CD4-positive, alpha-beta memory T cell (primary cell): ENCODE results near the gene SPDYE16. TPM values are rescaled to one million over a fixed set of nuclear protein-coding genes. Genes with fewer than 3 reads are reported as not detected.
A peak's percentile ranks its signal among the peaks of the same experiment; 100 is the strongest.
"Not testable (repeated sequence)": the region's sequence is repeated elsewhere in the genome, so short reads cannot be mapped to it uniquely, and the experiment has no call there.

Source experiments
- CTCF ChIA-PET: fragments of 350-600 bp; sonication (Branson Sonifier 250); formaldehyde crosslinking; loops from one replicate; lab custom pipeline; 2021; ENCODE audit warnings: inconsistent platforms; ENCODE audit not compliant: partially characterized antibody; lab: Charles Lee
- POLR2A ChIA-PET: fragments of 350-600 bp; sonication (Branson Sonifier 250); formaldehyde crosslinking; loops from one replicate; lab custom pipeline; 2021; ENCODE audit not compliant: partially characterized antibody; lab: Charles Lee
- DNase-seq, 5 donors: peaks; one replicate each; pipeline versions ENCODE4 v3.0.0 to v3.0.0-alpha.2; 2020 to 2022; ENCODE audit warnings: mixed read lengths in 1 of 5
- H3K27ac ChIP-seq: one replicate; pipeline ENCODE4 v1.7.0; 2013; ENCODE audit warnings: low read depth, low read length
- H3K27me3 ChIP-seq: 2 replicates; pipeline ENCODE4 v1.7.0; 2013; ENCODE audit warnings: mild to moderate bottlenecking, low read length, moderate library complexity; ENCODE audit not compliant: insufficient read depth
- H3K36me3 ChIP-seq: 2 replicates; pipeline ENCODE4 v1.7.0; 2013; ENCODE audit warnings: mild to moderate bottlenecking, low read length, moderate library complexity; ENCODE audit not compliant: insufficient read depth
- H3K4me1 ChIP-seq: 2 replicates; pipeline ENCODE4 v1.7.0; 2013; ENCODE audit warnings: mild to moderate bottlenecking, low read length, moderate library complexity; ENCODE audit not compliant: insufficient read depth
- H3K4me3 ChIP-seq, 2 donors: one replicate each; pipeline ENCODE4 v1.7.0; 2013; ENCODE audit warnings: low read length in 2 of 2, mild to moderate bottlenecking in 1 of 2
- H3K9me3 ChIP-seq, 2 donors: one replicate each; pipeline ENCODE4 v1.7.0; 2013; ENCODE audit warnings: low read length in 2 of 2, control low read depth in 1 of 2; ENCODE audit not compliant: control insufficient read depth in 1 of 2
- H3K27ac Mint-ChIP-seq, 7 donors: one replicate each; pipeline ENCODE4 v1.8.0; 2020 to 2021; ENCODE audit warnings: mixed read lengths in 7 of 7, mild to moderate bottlenecking in 6 of 7, inconsistent platforms in 3 of 7, moderate library complexity in 3 of 7
- H3K27me3 Mint-ChIP-seq, 2 donors: one replicate each; pipeline ENCODE4 v1.8.0; 2020 to 2021; ENCODE audit warnings: mixed read lengths in 2 of 2
- H3K36me3 Mint-ChIP-seq, 2 donors: one replicate each; pipeline ENCODE4 v1.8.0; 2020 to 2021; ENCODE audit warnings: mixed read lengths in 2 of 2, inconsistent platforms in 1 of 2, mild to moderate bottlenecking in 1 of 2
- H3K4me1 Mint-ChIP-seq, 4 donors: one replicate each; pipeline ENCODE4 v1.8.0; 2020 to 2021; ENCODE audit warnings: mixed read lengths in 4 of 4, mild to moderate bottlenecking in 1 of 4
- H3K4me3 Mint-ChIP-seq, 8 donors: one replicate each; pipeline ENCODE4 v1.8.0; 2020 to 2021; ENCODE audit warnings: mixed read lengths in 8 of 8, mild to moderate bottlenecking in 7 of 8, moderate library complexity in 6 of 8, inconsistent platforms in 3 of 8
- H3K9me3 Mint-ChIP-seq, 8 donors: one replicate each; pipeline ENCODE4 v1.8.0; 2020 to 2021; ENCODE audit warnings: mixed read lengths in 8 of 8, mild to moderate bottlenecking in 5 of 8, inconsistent platforms in 3 of 8, moderate library complexity in 1 of 8
- intact Hi-C: fragments of 100-400 bp; cut with micrococcal nuclease; formaldehyde crosslinking; loops from one replicate; pipeline ENCODE4 v1.15.1; 2023
- polyA plus RNA-seq, 2 donors: library from polyadenylated mRNA; unstranded; fragments of 300-500 nt; fragmentation: Illumina TruSeq; gene quantifications; one replicate each; pipeline ENCODE4 v1.2.3, GENCODE V29; 2021
- total RNA-seq, 2 experiments: library from RNA; stranded (reverse); gene quantifications; one replicate each; pipeline ENCODE4 v1.2.3, GENCODE V29; 2021

SPDYE16 gene
- total and polyA plus RNA-seq, 4 experiments from 2014 or later, result 0.21 to 1.1 (median 0.73) TPM; not detected in 1

- H3K4me1 ChIP-seq, H3K9me3 ChIP-seq, POLR2A ChIA-PET, H3K27me3 Mint-ChIP-seq, H3K9me3 Mint-ChIP-seq, H3K27me3 ChIP-seq, CTCF ChIA-PET, intact Hi-C loops, H3K36me3 ChIP-seq: not testable (repeated sequence)
- DNase-seq, result peak; percentile 77 to 87 (median 82)
- peak overlapping the region in 1 of 2 donors; percentile 64 for H3K4me3 ChIP-seq
- Mint-ChIP-seq H3K4me1 (peaks cover 8 to 33% (median 20%) of the 10 kb centered on the region in 4 donors), H3K4me3 (peak overlapping the region; percentile 91 to 95 (median 94)), H3K36me3 (peaks cover 8 to 15% of the 10 kb centered on the region in 2 donors), H3K27ac (peak overlapping the region; percentile 87 to 95 (median 91))
- H3K27ac ChIP-seq, result peak overlapping the region; percentile 69
These were observed 6.1 kb upstream of the SPDYE16 start for GRCh38 chr7:76549025-76549854.

DNA sequence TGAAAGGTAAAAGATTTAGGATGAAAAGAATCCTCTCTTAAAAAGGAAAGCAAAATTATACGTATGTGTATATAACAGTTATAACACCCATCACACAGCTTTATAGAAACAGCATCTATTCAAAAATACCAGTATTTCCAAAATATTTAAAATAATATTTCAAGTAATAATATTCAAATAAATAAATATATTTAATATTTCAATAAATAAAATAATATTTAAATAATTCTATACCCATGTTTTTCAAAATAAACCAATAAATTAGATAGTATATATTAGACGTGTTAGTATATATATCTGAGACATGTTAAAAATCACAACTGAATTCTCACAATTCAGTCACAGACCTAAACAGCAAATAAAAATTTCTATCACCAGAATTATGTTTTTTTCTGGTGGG lies 11.5 kb downstream of the SPDYE16 start:
- DNase-seq, H3K4me3 Mint-ChIP-seq, H3K27ac Mint-ChIP-seq, H3K27me3 ChIP-seq, H3K27ac ChIP-seq, H3K4me1 ChIP-seq, H3K4me3 ChIP-seq, H3K9me3 Mint-ChIP-seq, H3K36me3 ChIP-seq, H3K4me1 Mint-ChIP-seq, H3K36me3 Mint-ChIP-seq, CTCF ChIA-PET, H3K9me3 ChIP-seq, POLR2A ChIA-PET, intact Hi-C loops, H3K27me3 Mint-ChIP-seq: not testable (repeated sequence)

DNA sequence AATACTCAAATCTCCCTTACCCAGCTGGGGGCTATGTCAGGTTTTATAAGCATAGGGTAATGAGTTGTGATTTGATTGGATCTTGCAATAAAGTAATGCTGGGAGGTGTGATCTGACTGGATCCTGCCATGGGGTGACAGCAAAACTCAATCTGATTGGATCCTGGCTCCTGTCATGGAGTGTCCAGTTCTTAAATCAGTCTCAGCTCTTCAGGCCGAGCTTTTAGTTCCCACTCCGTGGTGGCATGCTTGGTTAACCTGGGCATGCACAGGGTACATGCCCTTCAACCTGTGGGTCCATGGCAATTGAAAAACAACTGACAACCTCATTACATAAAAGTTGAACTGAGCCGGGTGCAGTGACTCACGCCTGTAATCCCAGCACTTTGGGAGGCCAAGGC lies 16.9 kb downstream of the SPDYE16 start:
- intact Hi-C loops, H3K36me3 ChIP-seq, CTCF ChIA-PET, POLR2A ChIA-PET, H3K9me3 ChIP-seq, H3K27me3 ChIP-seq, H3K27ac ChIP-seq, H3K4me3 ChIP-seq, H3K4me1 ChIP-seq, H3K36me3 Mint-ChIP-seq, H3K4me1 Mint-ChIP-seq, H3K27me3 Mint-ChIP-seq, H3K9me3 Mint-ChIP-seq, H3K27ac Mint-ChIP-seq, H3K4me3 Mint-ChIP-seq, DNase-seq: not testable (repeated sequence)

DNA sequence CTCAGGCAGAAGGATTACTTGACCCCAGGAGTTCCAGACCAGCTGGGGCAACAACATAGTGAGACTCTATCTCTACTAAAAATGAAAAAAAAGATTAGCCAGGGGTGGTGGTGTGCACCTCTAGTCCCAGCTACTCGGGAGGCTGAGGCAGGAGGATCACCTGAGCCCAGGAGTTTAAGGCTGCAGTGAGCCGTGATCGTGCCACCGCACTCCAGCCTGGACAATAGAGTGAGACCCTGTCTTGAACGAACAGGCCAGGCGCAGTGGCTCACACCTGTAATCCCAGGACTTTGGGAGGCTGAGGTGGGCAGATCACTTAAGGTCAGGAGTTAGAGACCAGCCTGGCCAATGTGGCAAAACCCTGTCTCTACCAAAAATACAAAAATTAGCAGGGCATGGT lies 26.2 kb downstream of the SPDYE16 start:
- DNase-seq, H3K36me3 ChIP-seq, H3K4me1 ChIP-seq, H3K36me3 Mint-ChIP-seq, H3K9me3 ChIP-seq, H3K4me3 Mint-ChIP-seq, H3K27me3 ChIP-seq, H3K27ac ChIP-seq, H3K27me3 Mint-ChIP-seq, H3K4me1 Mint-ChIP-seq, intact Hi-C loops, H3K4me3 ChIP-seq, CTCF ChIA-PET, H3K27ac Mint-ChIP-seq, H3K9me3 Mint-ChIP-seq: not testable (repeated sequence)
- POLR2A ChIA-PET, result interaction anchor here (0.6 kb wide), 1 partner anchor 815 kb away, joined by 3 read pairs; no protein-coding TSS in a partner anchor

- peak in 2 of 5 donors; percentile 12 to 37 for DNase-seq
- Histone ChIP-seq H3K4me3 (no peak overlapping the region), H3K27me3 (no peaks in the 10 kb centered on the region), H3K9me3 (no peaks in the 10 kb centered on the region), H3K27ac (no peak overlapping the region), H3K36me3 (no peaks in the 10 kb centered on the region), H3K4me1 (no peaks in the 10 kb centered on the region)
- H3K9me3 Mint-ChIP-seq, result no peaks in the 10 kb centered on the region
- ChIA-PET CTCF (no interaction called here), POLR2A (no interaction called here)
- no peak overlapping the region for H3K4me3 Mint-ChIP-seq
- H3K27ac Mint-ChIP-seq, result no peak overlapping the region
- H3K27me3 Mint-ChIP-seq, result no peaks in the 10 kb centered on the region
- intact Hi-C loops, result no loop called here
- no peaks in the 10 kb centered on the region for H3K36me3 Mint-ChIP-seq
- H3K4me1 Mint-ChIP-seq, result no peaks in the 10 kb centered on the region
These were observed 27.1 kb downstream of the SPDYE16 start for GRCh38 chr7:76515999-76516443.

DNA sequence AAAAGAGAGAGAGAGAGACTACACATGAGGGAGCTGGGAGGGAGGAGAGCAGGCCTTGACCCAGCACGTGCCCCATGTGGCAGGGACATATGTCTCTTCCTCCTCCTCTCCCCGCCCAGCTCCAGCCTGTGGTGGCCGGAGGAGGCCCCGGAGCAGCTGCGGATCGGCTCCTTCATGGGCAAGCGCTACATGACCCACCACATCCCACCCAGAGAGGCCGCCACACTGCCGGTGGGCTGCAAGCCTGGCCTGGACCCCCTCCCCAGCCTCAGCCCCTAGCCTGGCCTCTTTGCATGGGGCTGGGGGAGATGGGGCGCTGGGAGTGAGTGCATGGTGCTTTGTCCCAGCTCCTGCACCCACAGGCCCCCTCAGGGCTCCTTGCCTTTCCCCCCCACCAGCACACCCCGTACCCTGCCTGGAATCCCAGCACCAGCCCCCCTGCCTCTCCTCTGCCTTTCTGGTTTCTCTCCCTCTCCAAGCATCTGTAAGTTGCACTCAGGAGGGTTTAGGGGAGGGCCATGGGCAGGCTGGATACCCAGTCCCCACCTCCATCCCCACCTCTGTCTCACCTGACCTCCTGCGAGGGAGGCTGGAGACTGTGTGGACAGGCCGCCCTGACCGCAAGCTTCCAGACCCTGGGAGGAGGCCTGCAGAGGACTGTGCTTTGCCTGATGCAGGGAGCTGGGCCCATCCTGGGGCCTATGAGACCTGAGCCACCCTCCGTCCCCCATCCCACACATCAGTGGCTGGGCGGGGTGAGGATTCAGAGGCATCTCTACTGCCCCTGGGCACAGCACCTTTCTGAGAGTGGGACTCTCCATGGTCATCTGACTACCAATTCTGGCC lies 27.9 kb downstream of the SPDYE16 start:
- no peaks in the 10 kb centered on the region for H3K4me1 ChIP-seq
- H3K9me3 ChIP-seq, result no peaks in the 10 kb centered on the region
- H3K4me3 ChIP-seq, result no peak overlapping the region
- no peaks in the 10 kb centered on the region for H3K27me3 ChIP-seq
- H3K27me3 Mint-ChIP-seq, result no peaks in the 10 kb centered on the region
- no peaks in the 10 kb centered on the region for H3K36me3 Mint-ChIP-seq
- intact Hi-C loops, result no loop called here
- no peaks in the 10 kb centered on the region for H3K36me3 ChIP-seq
- POLR2A ChIA-PET, result no interaction called here
- no peaks in the 10 kb centered on the region for H3K9me3 Mint-ChIP-seq
- CTCF ChIA-PET, result no interaction called here
- no peak overlapping the region for H3K27ac Mint-ChIP-seq
- H3K4me1 Mint-ChIP-seq, result no peaks in the 10 kb centered on the region
- no peak for DNase-seq
- no peak overlapping the region for H3K27ac ChIP-seq
- H3K4me3 Mint-ChIP-seq, result no peak overlapping the region
